ENCODE data around the gene KRT86.

DNA sequence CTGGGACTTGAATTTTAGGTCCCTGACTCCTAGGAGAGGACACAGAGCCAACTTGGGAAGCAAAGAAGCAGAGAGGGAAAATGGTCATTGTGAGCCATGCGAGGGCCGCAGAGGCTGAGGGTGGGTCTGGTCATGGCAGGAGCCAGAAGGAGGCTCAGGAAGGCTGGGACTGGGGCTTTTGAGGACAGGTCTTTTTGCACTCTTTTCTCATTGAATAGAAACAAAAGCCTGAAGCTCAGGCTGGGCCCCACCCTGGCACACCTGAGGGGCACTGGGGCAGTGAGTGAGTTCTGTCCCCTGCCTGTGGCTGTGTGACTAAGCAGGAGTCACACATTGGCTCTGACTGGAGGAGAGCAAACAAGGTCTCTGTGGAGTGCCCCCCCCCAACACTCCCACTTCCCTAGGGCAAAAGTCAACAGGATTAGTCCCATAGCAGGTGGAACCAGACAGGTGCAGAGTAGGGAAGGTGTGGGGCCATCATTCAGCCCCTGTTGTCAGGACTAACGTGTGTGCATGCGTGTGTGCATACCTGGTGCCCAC is 38.6 kb upstream of the KRT86 start:
- no peak for TF ChIP-seq POLR2A (IDR thresholded peaks at IDR 0.05)
- TF ChIP-seq, protein P1, sequence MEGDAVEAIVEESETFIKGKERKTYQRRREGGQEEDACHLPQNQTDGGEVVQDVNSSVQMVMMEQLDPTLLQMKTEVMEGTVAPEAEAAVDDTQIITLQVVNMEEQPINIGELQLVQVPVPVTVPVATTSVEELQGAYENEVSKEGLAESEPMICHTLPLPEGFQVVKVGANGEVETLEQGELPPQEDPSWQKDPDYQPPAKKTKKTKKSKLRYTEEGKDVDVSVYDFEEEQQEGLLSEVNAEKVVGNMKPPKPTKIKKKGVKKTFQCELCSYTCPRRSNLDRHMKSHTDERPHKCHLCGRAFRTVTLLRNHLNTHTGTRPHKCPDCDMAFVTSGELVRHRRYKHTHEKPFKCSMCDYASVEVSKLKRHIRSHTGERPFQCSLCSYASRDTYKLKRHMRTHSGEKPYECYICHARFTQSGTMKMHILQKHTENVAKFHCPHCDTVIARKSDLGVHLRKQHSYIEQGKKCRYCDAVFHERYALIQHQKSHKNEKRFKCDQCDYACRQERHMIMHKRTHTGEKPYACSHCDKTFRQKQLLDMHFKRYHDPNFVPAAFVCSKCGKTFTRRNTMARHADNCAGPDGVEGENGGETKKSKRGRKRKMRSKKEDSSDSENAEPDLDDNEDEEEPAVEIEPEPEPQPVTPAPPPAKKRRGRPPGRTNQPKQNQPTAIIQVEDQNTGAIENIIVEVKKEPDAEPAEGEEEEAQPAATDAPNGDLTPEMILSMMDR (IDR thresholded peaks at IDR 0.05) = no peak
